ENCODE data around the gene SYNJ2.

SYNJ2 gene

GRCh38 chr6:158043008-158043407 is 61.3 kb downstream of the SYNJ2 start:
- DNase-seq, result no peak

GRCh38 chr6:158043586-158044524 is 62.2 kb downstream of the SYNJ2 start:
- no peak for DNase-seq

- DNase-seq, result no peak
Measured at GRCh38 chr6:158044525-158044888, 62.8 kb downstream of the SYNJ2 start.

GRCh38 chr6:158046201-158047126 is 64.8 kb downstream of the SYNJ2 start:
- DNase-seq, result no peak

- no peak for DNase-seq
Measured at GRCh38 chr6:158047127-158047518, 65.5 kb downstream of the SYNJ2 start.

GRCh38 chr6:158047563-158048323 is 66.1 kb downstream of the SYNJ2 start:
- no peak for DNase-seq

- no peak for DNase-seq
Measured at GRCh38 chr6:158048589-158048988, 66.9 kb downstream of the SYNJ2 start.

GRCh38 chr6:158049055-158050028 is 67.7 kb downstream of the SYNJ2 start:
- DNase-seq, result no peak

- DNase-seq, result no peak
Measured at GRCh38 chr6:158050107-158050735, 68.6 kb downstream of the SYNJ2 start.

- no peak for DNase-seq
Measured at GRCh38 chr6:158050955-158051354, 69.3 kb downstream of the SYNJ2 start.

- no peak for DNase-seq
Measured at GRCh38 chr6:158051968-158052367, 70.3 kb downstream of the SYNJ2 start.

GRCh38 chr6:158053377-158054313 is 72.0 kb downstream of the SYNJ2 start:
- no peak for DNase-seq

- no peak for DNase-seq
Measured at GRCh38 chr6:158056355-158056754, 74.7 kb downstream of the SYNJ2 start.

- DNase-seq, result no peak
Measured at GRCh38 chr6:158056804-158057203, 75.1 kb downstream of the SYNJ2 start.

GRCh38 chr6:158057213-158057987 is 75.7 kb downstream of the SYNJ2 start:
- DNase-seq, result peak; percentile 11

GRCh38 chr6:158058171-158058651 is 76.5 kb downstream of the SYNJ2 start:
- no peak for DNase-seq

GRCh38 chr6:158059108-158059507 is 77.4 kb downstream of the SYNJ2 start:
- no peak for DNase-seq

GRCh38 chr6:158060455-158061360 is 79.0 kb downstream of the SYNJ2 start:
- DNase-seq, result peak; percentile 41
